Endothelial cell of umbilical vein (primary cell): ENCODE data around the gene TARDBP.

Experiments used
- CTCF ChIP-seq, 2 donors: IDR thresholded peaks; 1 replicate in 1 of 2; 2 replicates in 1 of 2; pipeline ENCODE4 v1.5.1; 2011; ENCODE audit warnings: low read length in 2 of 2, mild to moderate bottlenecking in 2 of 2, moderate library complexity in 2 of 2, control low read depth in 1 of 2, inconsistent platforms in 1 of 2, low read depth in 1 of 2; ENCODE audit not compliant: insufficient read depth in 1 of 2; ENCODE audit errors: extremely low read depth in 1 of 2
- EZH2 ChIP-seq: IDR thresholded peaks from 2 replicates; pipeline ENCODE4 v1.6.1; 2012; ENCODE audit warnings: borderline replicate concordance, low read depth, mild to moderate bottlenecking, moderate library complexity, low read length, inconsistent platforms; ENCODE audit not compliant: severe bottlenecking
- FOS ChIP-seq: IDR thresholded peaks from 2 replicates; pipeline ENCODE4 v1.6.1; 2011; ENCODE audit warnings: mild to moderate bottlenecking, low read length, moderate library complexity, borderline replicate concordance; ENCODE audit not compliant: insufficient read depth
- GATA2 ChIP-seq: IDR thresholded peaks from 2 replicates; pipeline ENCODE4 v1.7.0; 2011; ENCODE audit warnings: low read depth, mild to moderate bottlenecking, moderate library complexity, mixed read lengths, low read length; ENCODE audit not compliant: insufficient read length, insufficient read depth
- JUN ChIP-seq: IDR thresholded peaks from 2 replicates; pipeline ENCODE4 v1.6.1; 2011; ENCODE audit warnings: borderline replicate concordance, low read depth; ENCODE audit not compliant: insufficient read length, insufficient read depth
- MAX ChIP-seq: IDR thresholded peaks from 2 replicates; pipeline ENCODE4 v1.6.1; 2011; ENCODE audit not compliant: insufficient read depth, insufficient read length
- MYC ChIP-seq: IDR thresholded peaks from one replicate; pipeline ENCODE4 v1.6.1; 2011; ENCODE audit warnings: mild to moderate bottlenecking, low read depth, low read length
- POLR2A ChIP-seq: IDR thresholded peaks from 2 replicates; pipeline ENCODE4 v1.6.1; 2012; ENCODE audit warnings: low read depth, mild to moderate bottlenecking, control low read depth, low read length
- POLR2AphosphoS5 ChIP-seq: IDR thresholded peaks from 2 replicates; pipeline ENCODE4 v1.6.1; 2012; ENCODE audit warnings: low read depth, mild to moderate bottlenecking, control low read depth, low read length, moderate library complexity; ENCODE audit not compliant: insufficient read depth

GRCh38 chr1:10990828-10991227, 21.6 kb upstream of the TARDBP start:
- TF ChIP-seq POLR2A = no peak
- no peak for TF ChIP-seq EZH2
- no peak for TF ChIP-seq CTCF (IDR thresholded peaks at IDR 0.05; ENCODE audit: extremely low read depth in 1 of 2, insufficient read depth in 1 of 2, low read depth in 1 of 2, low read length in 2 of 2)
- TF ChIP-seq MAX = no peak
- TF ChIP-seq POLR2AphosphoS5 = no peak
- no peak for TF ChIP-seq JUN
- TF ChIP-seq MYC = no peak
- no peak for TF ChIP-seq GATA2
- TF ChIP-seq FOS = no peak
